Activated gamma-delta T cell (primary cell): Measurements from ENCODE around the gene CSRP1.
"Not testable (repeated sequence)": the region's sequence is repeated elsewhere in the genome, so short reads cannot be mapped to it uniquely, and the experiment has no call there.

Experiments used
- DNase-seq: peaks from one replicate; lab custom pipeline; 2025; lab: John Stamatoyannopoulos, UW
- total RNA-seq, 2 donors: gene quantifications; one replicate each; lab custom pipeline; 2026; lab: John Stamatoyannopoulos, UW

CSRP1 gene
- 49.4 to 58.3 reads per million in 2 donors for total RNA-seq

DNA sequence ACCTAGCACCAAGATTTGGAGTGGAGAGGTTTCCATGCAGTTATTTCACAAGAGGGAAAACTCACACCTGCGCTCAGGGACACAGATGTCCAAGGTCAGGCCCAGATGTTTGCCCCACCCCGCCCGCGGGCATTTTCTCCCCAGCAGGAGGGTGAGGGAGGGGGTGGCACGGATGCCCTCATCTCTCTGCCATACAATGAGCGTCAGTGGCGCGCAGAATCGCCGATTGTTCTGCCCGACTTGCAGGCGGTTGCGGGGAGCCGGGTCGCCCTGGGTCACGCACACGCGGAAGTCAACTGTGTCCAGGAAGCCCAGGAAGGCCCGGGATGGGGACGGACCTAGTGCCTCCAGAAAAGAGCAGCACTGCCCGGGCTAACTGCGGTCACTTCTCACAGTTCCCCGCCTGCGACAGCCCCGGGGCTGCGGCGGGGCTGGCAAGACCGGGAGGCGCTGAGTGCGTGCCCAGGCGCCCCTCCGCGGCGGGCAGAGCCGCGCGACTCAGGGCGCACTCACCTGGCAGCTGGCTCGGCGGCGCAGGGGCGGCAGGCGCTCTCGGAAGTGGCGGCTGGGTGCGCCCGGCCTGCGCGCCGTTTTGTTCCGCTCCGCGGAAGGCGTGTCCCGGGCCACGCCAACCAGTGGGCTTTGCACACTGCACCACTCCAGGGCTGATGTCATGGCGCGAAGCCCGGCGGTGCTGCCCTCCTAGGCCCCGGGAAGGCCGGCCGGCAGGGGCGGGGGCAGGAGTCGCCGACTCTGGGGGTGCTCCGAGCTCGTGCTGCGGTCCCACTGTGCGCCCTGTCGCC, at the start of gene CSRP1:
Gene CSRP1 (minus strand): TSS at position 567 of the 803 bp plus-strand sequence. CDS start 10,820 bp downstream, outside the sequence.
- peak; percentile 62 for DNase-seq

DNA sequence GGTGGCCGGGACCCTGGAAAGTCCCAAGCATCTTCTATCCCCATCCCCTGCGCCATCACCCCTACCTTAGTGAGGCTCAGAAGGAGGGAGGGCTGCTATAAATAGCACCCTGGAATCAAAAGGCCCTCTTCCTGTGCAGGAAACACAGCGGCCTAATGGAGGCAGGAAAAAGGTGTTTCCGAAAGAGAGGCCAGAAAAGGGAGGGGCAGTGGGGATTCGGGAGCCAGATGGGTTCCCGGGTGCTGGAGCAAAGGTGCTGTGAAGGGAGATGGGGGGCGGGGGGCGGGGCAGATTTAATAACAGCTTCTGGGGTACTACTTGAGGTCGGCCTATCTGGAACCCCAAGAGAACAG, 48.6 kb upstream of the CSRP1 start:
- DNase-seq = no peak

DNA sequence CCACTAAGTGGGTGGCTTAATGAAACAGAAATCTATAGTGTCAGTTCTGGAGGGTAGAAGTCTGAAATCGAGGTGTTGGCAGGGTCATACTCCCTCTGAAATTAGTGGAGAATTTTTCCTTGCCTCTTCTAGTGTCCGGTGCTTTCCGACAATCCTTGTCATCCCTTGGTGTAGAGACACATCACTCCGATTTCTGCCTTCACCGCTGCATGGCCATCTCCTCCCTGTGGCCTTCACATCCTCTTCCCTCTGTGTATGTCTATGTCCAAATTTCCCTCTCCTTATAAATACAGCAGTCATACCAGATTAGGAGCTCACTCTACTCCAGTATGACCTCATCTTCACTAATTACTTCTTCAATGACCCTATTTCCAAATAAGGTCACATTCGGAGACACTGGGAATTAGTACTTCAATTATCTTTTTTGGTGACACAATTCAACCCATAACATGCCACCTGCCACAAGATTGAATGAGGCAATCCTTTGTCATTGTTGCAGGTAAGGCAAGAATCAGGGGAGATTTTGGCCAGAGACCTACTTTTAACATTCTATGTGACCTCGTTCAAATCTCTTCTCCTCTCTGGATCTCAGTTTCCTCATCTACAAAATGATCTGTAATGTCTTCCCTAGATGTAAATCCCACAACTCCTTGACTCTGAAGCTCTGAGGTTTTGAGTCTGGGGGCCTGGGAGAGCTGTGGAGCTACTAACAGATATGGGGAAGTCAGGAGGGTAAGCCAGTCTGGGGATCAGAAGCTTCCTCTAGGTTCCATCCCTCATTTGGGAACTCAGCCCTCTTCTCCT, 48.1 kb upstream of the CSRP1 start:
- no peak for DNase-seq

DNA sequence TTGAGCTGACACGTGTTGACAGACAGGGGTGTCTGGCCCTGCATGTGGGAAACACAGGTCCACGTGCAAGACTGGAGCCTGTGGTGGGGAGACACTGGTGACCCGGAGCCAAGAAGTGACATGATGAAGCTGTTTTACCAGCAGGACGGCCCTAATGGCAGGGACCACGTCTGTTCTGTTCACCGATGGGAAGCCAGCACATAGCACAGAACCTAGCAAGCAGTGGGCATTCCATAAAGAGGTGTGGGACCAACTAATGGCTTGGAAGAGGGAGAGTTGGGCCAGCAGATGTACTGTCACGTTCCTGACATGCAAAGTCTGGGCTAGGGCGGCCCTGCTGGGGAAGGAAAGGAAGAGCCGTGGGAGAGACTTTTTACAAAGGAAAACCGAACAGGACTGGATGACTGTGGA, 47.3 kb upstream of the CSRP1 start:
- DNase-seq = no peak

DNA sequence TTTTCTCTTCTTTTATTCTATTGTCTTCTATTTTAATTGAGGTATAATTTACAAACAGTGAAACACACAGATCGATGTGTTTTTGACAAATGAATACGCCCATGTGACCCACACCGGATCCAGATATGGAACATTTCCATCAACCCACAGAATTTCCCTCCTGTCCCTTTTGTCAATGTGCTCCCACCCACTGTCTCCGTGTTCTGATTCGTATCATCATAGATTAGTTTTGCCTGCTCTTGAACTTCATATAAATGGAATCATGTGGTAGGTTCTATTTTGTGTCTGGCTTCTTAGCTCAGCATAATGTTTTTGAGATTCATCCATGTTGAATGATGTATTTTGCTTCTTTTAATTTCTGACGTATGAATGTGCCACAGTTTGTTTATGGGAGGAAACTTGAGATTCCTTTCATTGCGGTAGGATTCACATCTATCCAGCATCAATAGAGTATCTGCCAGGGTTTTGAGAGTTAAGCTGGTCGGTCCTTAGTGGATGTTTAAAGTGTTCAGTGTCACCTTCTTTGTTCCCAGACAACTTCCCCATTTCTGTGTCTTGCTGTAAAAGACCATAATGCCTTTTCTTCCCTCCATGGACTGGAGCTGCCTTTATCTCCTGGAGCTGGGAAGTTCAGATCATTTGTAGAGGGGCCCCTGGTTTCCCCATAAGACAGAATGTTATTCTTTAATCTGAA, 46.7 kb upstream of the CSRP1 start:
- no peak for DNase-seq

DNA sequence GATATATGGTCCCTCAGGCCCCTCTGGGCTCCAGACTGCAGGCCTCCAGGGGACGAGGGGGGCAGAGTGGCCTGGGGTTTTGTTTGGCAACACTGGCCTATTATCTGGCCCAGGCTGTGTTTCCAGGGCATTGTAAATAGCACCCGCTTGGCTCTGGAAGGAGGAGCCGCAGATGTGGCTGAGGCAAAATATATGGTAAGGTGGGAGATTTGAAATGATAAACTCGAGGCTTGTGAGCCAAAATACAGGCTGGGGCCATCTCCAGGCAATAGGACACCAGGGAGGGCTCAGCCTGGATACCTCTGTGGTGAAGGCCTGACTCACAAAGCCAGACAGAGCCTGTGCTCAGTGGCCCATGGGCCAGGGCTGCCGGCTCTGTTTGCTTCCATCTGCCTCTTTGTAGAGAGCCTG, 46.0 kb upstream of the CSRP1 start:
- DNase-seq = no peak

DNA sequence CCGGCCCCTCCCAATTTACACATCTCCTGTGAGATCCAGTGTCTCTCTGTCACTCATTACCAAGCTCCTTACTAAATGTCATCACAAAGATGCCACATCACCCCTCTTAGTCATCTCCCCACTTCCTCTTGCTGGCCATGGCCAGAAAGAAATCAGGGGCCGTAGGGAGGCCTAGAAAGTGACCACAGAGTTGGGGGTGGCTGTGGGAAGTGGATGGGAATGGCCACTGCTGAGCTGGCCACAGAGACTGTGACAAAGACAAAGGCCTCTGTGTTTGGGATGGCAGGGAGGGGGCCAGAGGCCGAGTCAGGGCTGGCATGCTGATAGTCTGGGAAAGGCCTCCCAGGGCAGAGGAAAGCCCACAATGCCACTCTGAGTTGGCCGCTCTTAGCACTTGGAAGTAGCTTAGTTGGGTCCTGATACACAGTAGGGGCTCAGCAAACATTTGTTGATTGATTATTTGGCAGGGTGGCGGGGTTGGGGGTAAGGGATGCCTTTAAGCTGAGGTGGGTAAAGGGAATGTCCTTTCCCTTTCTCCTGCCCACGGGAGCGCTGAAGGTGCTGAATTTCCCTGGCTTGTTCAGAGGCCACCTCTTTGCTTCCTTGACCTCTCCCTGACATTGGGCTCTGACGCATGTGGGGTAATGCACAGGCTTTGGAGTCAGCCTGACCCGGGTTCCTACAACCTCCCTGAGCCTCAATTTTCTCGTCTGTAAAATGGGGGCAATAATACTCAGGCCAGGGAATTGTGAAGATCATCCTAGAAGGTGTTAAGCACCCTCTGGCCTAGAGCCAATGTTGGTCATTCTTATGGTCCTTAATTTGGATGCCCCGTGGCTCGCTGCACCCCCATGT, 45.2 kb upstream of the CSRP1 start:
- DNase-seq = no peak

DNA sequence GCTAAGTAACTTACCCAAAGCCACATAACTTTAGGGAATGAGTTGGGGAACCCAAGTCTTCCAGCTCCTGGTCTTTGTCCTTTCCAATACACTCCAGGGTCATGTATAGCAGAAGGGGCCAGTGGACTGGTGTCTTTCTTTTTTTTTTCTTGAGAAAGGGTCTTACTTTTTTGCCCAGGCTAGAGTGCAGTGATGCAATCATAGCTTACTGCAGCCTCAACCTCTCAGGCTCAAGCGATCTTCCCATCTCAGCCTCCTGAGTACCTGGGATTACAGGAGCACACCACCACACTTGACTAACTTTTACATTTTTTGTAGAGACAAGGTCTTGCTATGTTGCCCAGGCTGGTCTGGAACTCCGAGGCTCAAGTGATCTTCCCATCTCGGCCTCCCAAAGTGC, 44.2 kb upstream of the CSRP1 start:
- no peak for DNase-seq

DNA sequence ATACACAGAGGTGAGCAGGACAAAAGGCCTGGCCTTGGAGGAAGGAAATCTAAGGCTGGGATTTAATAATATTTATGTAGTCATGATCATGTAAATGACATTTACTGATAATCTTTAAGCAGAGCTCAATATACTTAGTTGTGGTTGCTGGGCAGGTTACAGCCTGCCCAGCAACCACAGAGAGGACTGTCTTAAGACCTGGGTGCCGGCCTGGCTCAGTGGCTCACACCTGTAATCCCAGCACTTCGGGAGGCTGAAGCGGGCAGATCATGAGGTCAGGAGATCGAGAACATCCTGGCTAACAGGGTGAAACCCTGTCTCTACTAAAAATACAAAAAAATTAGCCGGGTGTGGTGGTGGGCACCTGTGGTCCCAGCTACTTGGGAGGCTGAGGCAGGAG, 42.6 kb upstream of the CSRP1 start:
- DNase-seq = not testable (repeated sequence)

DNA sequence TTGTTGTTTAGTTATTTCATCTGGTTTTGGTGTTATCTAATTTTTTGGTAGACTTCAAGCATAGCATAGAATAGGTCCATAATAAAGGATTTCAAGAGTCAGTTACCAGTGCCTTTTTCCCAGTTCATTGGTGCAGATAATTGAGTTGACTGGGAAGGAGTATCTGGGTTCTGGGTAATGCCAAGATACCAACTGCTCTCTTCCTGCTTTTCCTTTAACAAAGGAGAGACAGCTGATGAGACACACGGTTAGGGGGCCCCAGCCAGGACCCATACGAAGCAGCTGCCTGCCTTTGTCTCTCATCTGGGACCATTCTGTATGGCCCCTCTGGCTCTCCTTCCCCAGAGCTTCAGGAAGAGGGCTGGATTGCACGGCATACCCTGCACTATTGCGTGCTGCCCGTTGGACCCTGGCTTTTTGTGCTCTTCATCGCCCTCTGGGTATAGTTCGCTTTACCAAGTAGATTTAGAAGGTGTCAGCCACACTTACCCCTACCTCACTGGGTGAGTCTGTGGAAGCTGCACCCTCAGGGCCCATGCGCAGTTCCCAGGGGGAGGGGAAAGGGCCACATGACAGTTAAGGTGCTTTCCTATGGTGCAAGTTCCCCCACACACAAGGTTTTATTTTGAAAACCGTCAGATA, 39.0 kb upstream of the CSRP1 start:
- DNase-seq = no peak

DNA sequence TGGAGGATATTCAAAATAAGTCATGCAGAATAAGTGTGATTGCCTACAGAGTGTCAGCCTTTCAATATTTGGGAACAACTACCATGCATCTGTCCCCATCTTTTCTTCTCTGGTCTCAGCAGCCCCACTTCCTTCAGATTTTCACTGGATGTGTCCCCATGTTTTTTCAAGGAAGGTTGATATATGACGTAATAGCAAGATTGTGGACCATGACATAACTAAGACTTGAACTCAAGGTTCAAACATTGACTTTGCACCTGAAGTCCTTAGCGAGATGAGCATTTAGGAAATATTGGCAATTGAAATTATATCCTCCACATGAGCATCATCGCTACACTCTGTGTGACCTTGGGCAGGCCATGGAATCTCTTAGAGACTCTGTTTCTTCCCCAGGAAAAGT, 37.8 kb upstream of the CSRP1 start:
- no peak for DNase-seq

DNA sequence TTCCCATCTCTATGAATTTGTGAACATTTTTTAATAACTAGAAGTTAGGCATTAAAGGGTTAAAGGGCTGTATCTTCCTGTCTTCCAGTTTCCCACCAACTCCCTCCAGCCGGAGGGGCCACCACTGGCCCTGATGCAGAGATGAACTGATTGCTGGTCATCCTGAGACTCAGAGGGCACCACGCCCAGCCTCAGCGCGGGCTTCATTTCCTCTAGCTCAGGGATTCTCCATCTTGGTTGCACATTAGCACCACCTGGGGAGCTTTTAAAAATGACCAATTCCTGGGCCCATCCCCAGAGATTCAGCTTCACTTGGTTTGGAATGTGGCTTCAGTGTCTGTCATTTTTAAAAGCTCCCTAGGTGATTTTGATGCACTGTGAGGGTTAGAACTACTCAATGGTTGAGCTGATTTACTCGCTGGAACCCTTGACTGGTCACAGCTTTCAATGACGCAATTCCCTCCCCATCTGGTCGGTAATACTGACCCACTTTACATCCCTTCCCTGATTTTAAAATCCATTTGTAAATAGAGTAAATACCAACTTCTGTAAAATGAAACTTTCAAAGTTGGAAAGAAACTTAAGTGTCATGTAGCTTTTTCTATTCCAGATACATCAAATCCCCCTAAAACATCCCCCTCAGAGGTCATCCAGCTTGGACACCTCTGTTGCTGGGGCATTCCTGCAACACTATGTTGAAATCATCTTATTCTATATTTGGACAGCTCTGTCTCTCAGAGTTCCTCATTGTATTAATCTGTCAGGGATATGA, 37.1 kb upstream of the CSRP1 start:
- DNase-seq = no peak

DNA sequence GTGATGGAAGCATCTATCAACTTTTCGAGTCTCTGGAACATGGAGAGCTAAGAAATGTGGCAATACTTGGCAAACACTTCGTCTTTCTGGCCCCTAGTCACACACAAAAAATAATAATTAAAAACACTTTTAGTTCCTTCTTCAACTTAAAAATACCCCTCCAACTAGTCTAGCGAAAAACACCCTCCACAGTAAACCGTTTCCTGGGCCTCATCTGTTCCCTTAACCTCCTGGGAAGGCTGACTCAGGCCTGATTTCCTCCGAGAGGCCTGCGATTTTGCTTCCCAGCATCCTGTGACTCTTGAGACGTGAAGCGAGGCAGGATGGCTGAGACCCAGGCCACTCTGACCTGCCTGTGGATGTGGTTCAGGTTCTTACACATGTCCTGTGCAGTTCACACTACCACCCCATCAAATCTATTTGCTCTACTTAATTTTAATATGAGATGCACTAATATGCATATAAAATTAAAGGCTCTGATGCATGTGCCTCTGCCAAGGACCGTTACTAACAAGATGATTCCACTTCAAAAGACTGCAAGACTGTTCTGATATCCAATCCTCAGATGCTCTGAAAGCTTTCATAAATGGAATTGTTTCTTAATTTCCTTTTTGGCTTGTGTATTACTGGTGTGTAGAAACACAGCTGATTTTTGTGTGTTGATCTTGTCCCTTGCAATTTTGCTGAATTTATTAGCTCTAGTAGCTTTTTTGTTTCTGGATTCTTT, 35.5 kb upstream of the CSRP1 start:
- no peak for DNase-seq

DNA sequence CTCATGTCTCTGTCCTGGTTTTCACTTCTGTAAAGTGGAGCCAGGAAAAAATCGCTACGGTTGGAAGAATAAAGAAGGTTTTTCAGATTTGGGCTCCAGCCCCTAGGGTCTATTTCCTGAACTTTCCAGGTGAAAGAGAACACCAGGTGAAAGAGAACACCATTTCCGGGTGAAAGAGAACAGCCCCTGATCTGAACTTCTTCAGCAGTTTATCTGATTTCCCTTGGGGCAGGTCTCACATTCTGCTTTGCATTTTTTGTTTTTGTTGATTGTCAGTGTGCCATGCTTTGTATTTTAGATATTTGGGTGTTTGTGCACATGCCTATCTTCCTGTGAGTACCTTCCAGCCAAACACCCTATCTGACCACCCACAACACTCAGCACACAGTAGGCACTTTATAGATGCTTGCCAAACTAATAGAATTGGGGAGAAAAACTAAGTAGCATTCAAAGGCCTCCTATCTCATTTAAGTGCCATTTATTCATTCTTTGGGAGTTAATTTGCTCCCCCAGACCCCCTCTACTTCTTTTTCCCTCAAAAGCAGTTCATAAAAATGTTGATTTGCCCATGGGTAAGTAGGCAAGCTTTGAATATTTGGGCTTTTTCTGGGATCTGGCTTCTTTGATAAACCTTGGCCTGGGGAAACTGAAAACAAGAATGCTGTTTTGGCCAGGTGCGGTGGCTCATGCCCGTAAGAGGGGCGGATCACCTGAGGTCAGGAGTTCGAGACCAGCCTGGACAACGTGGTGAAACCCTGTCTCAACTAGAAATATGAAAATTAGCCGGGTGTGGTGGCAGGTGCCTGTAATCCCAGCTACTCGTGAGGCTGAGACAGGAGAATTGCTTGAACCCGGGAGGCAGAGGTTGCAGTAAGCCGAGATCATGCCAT, 34.2 kb upstream of the CSRP1 start:
- DNase-seq = no peak

DNA sequence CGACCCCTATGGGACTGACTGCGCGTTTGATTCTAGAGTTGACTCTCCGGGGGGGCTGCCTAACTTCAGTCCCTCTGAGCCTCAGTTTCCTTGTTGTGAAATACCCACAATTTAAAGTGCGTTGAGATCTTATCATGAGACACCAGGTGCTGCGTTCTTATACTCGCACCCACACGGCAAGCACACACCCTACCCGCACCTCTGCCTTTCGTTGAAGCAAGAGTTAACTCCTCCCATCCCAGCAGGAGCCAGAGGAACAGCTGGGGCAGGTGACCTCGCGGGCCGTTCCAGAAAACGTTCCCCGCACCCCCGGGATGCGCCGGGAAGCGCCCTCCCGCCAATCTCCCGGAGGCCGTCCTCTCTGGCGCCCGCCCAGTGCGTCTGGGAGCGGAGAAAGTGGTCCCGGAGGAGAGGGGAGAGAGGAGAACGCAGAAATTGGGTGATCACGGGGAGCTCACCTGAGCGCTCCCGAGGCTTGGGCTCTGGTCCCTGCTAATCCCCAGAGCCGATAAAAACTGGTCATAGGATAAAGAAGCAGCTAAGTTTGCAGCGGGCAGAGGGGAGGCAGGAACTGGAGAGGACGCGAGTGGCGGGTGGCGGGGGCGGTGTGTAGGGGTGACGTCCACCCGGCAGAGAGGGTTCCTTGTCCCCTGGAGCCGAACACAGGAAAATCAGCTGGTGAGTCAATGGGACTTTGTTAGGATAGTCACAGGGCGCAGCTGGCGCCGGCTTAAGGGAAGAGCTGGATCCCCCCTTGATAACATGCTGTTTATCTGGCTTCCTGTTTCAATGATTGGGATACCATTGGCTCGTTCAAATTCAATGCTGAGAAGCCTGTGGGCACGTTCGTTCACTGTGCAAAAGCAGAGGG, 32.9 kb upstream of the CSRP1 start:
- no peak for DNase-seq

DNA sequence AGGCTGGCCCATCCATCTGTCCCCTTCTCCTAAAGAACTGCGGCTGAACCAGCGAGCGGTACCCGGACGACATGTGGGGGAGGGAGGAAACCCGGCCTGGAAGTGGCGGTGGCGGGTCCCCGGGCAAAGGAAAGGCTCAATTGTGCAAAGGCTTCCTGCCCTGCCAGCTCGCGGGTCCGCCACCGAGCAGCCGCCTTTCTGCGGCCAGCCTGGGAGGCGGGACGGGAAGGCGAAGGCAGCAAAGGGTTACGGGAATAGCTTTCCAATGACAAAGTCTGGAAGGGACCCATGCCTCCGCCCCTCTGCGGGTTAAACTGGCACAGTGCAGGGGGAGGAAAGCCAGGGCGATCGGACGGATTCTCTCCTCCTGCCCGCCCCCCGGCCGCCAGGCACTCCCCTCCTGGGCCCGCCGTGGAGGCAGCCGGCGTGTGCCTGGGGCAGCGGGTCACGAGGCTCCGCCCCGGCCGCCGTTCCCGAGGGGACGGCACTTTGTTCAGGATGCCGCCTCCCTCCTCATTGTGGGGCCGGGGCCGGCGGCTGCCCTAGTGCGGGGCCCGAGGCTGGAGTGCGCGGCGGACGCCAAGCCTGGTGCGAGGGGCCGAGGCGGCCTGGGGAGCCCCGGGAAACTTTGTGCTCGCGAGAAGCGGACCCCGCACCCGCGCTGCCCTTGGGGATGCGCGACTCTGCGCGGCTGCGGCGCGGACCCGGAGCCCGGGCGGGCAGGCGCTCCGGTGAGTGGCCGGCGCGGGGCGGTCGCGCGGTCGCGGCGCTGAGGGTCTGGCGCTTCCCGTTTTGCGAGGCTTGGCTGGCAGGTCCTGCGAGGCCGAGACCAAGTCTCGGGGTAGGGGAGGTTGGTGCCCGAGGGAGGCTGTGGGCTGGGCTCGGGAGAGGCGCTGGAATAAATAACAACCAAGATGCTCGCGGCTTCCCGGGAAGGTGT, 32.0 kb upstream of the CSRP1 start, which contains the start of gene NAV1:
Gene NAV1 (plus strand): TSS at position 516 of the 940 bp plus-strand sequence. CDS start 83,758 bp downstream, outside the sequence.
- no peak for DNase-seq
